Measurements from ENCODE around the gene MYH3. TPM values are rescaled to one million over a fixed set of nuclear protein-coding genes. Genes with fewer than 3 reads are reported as not detected.

Gene MYH3
- total and polyA plus RNA-seq, 4 donors: 0.43 to 2.0 (median 0.99) TPM

GRCh38 chr17:10646392-10646990, 10.6 kb downstream of the MYH3 start:
- TF ChIP-seq RAD21 (IDR thresholded peaks at IDR 0.05) (peak; percentile 81 to 89), RXRA (IDR thresholded peaks at IDR 0.05) (no peak), CTCF (IDR thresholded peaks at IDR 0.05; ENCODE audit: low read depth, low read length, missing input control) (peak; percentile 86), SP1 (IDR thresholded peaks at IDR 0.05) (no peak), REST (IDR thresholded peaks at IDR 0.05) (no peak)
- Histone ChIP-seq H3K9me3 (ENCODE audit: control insufficient read depth in 4 of 4, low read length in 3 of 4) (no peaks in the 10 kb centered on the region), H3K36me3 (ENCODE audit: control insufficient read depth in 4 of 4, insufficient read depth in 3 of 4, low read depth in 1 of 4, low read length in 3 of 4) (peaks cover 2 to 29% (median 9%) of the 10 kb centered on the region in 4 donors), H3K4me3 (ENCODE audit: low read depth in 1 of 3, low read length in 3 of 3) (no peak overlapping the region), H3K9ac (ENCODE audit: low read depth in 1 of 2, low read length in 2 of 2) (no peak overlapping the region), H3K27ac (ENCODE audit: low read depth in 1 of 2, low read length in 2 of 2) (no peak overlapping the region), H3K27me3 (ENCODE audit: control insufficient read depth in 4 of 4, insufficient read depth in 4 of 4, low read length in 3 of 4) (no peaks in the 10 kb centered on the region), H3K4me1 (ENCODE audit: control insufficient read depth in 4 of 4, insufficient read depth in 4 of 4, low read length in 3 of 4) (peaks cover 0 to 4% (median 1%) of the 10 kb centered on the region in 4 donors)
- DNase-seq (ENCODE audit: low spot score): peak; percentile 83
- WGBS: 45% methylated on average over 8 of the region's 8 CpGs

GRCh38 chr17:10640475-10640874, 16.6 kb downstream of the MYH3 start:
- 65% methylated on average over 3 of the region's 3 CpGs for WGBS
- Histone ChIP-seq H3K4me1 (ENCODE audit: control insufficient read depth in 4 of 4, insufficient read depth in 4 of 4, low read length in 3 of 4) (no peaks in the 10 kb centered on the region), H3K9me3 (ENCODE audit: control insufficient read depth in 4 of 4, low read length in 3 of 4) (no peaks in the 10 kb centered on the region), H3K9ac (ENCODE audit: low read depth in 1 of 2, low read length in 2 of 2) (no peak overlapping the region), H3K27me3 (ENCODE audit: control insufficient read depth in 4 of 4, insufficient read depth in 4 of 4, low read length in 3 of 4) (no peaks in the 10 kb centered on the region), H3K27ac (ENCODE audit: low read depth in 1 of 2, low read length in 2 of 2) (no peak overlapping the region), H3K36me3 (ENCODE audit: control insufficient read depth in 4 of 4, insufficient read depth in 3 of 4, low read depth in 1 of 4, low read length in 3 of 4) (peaks cover 4 to 60% (median 32%) of the 10 kb centered on the region in 4 donors), H3K4me3 (ENCODE audit: low read depth in 1 of 3, low read length in 3 of 3) (no peak overlapping the region)
- no peak for DNase-seq (ENCODE audit: low spot score)
- no peak for TF ChIP-seq REST (IDR thresholded peaks at IDR 0.05)
- no peak for TF ChIP-seq RAD21 (IDR thresholded peaks at IDR 0.05)
- TF ChIP-seq SP1 (IDR thresholded peaks at IDR 0.05): no peak
- no peak for TF ChIP-seq EGR1 (IDR thresholded peaks at IDR 0.05; ENCODE audit: low read depth in 2 of 2)
- TF ChIP-seq RXRA (IDR thresholded peaks at IDR 0.05): no peak
- no peak for TF ChIP-seq FOXA2 (IDR thresholded peaks at IDR 0.05)
- no peak for TF ChIP-seq FOXA1 (IDR thresholded peaks at IDR 0.05)
- no peak for TF ChIP-seq HNF4A (conservative IDR thresholded peaks at IDR 0.05)
- TF ChIP-seq JUND (IDR thresholded peaks at IDR 0.05): no peak
- TF ChIP-seq YY1 (IDR thresholded peaks at IDR 0.05): no peak
- no peak for TF ChIP-seq NR2F2 (IDR thresholded peaks at IDR 0.05)
- TF ChIP-seq ATF3 (IDR thresholded peaks at IDR 0.05): no peak
- TF ChIP-seq TAF1 (conservative IDR thresholded peaks at IDR 0.05): no peak
- no peak for TF ChIP-seq ZBTB33 (IDR thresholded peaks at IDR 0.05)
- TF ChIP-seq CTCF (IDR thresholded peaks at IDR 0.05; ENCODE audit: low read depth, low read length, missing input control): no peak
- no peak for TF ChIP-seq MAX (IDR thresholded peaks at IDR 0.05)
- no peak for TF ChIP-seq GABPA (IDR thresholded peaks at IDR 0.05 in 1 of 2, conservative IDR thresholded peaks at IDR 0.05 in 1 of 2)
- no peak for TF ChIP-seq HNF4G (IDR thresholded peaks at IDR 0.05)
